ENCODE results near the gene ZNF500. TPM values are rescaled to one million over a fixed set of nuclear protein-coding genes. Genes with fewer than 3 reads are reported as not detected.
A peak's percentile ranks its signal among the peaks of the same experiment; 100 is the strongest.

ZNF500 gene
- polyA plus RNA-seq, 1 of the 3 experiments (the other 2 are of a cell fraction) = 6.3 TPM

DNA sequence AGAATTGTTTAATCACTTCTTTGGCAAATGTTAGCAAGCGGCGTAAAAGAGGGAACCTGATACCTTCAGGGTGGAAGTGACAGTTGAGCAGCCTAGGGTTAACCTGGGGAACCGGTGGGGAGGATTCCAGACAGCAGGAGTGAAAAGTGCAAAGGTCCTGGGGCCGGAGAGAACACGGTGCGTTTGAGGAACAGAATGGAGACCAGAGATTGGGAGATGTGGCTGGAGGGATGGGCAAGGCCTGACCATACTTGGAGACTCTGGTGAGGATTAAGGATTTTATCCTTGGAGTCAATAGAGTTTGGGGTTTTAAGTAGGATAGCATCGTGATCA, 2.3 kb upstream of the ZNF500 start (continued):
- no peak for TF ChIP-seq FOXM1 (IDR thresholded peaks at IDR 0.05; ENCODE audit: low read depth)

GRCh38 chr16:4768549-4769305, 1.8 kb upstream of the ZNF500 start:
- H4K20me1 ChIP-seq (ENCODE audit: insufficient read depth) = no peaks in the 10 kb centered on the region
- ChIA-PET CTCF (no interaction called here), POLR2A (interaction anchor here (1.3 to 2.8 kb wide), 4 partner anchors 9 to 34 kb away, joined by 3 to 16 read pairs (median 6); partner anchors contain the start of genes ANKS3, DNAAF8 and ROGDI)
- WGBS (ENCODE audit: low lambda C conversion rate) = 5% methylated on average over 31 of the region's 48 CpGs
- H3K27ac ChIP-seq (ENCODE audit: low read depth in 2 of 2, low read length in 1 of 2) = peak overlapping the region; percentile 79 to 82
- H3K36me3 ChIP-seq (replicated peaks in 1 of 2; ENCODE audit: control insufficient read depth in 1 of 2, insufficient read depth in 2 of 2, low read length in 1 of 2) = peaks cover 1 to 6% of the 10 kb centered on the region in 2 experiments
- H3K9me3 ChIP-seq = no peaks in the 10 kb centered on the region
- peak overlapping the region; percentile 78 for H3K4me2 ChIP-seq
- H3K79me2 ChIP-seq (ENCODE audit: insufficient read depth) = peaks cover 31% of the 10 kb centered on the region
- no peaks in the 10 kb centered on the region for H3K27me3 ChIP-seq (ENCODE audit: insufficient read depth)
- H3K9ac ChIP-seq = peak overlapping the region; percentile 66
- peak; percentile 95 for DNase-seq
- H3K9me2 ChIP-seq = no peaks in the 10 kb centered on the region
- H3K4me1 ChIP-seq (ENCODE audit: control insufficient read depth in 1 of 2, insufficient read depth in 2 of 2, low read depth in 1 of 2, low read length in 1 of 2) = peaks cover 5 to 23% of the 10 kb centered on the region in 2 experiments; a peak in 2 of 4 replicates
- peaks cover 6% of the 10 kb centered on the region for H3F3A ChIP-seq (replicated peaks; ENCODE audit: insufficient read depth)
- peak overlapping the region; percentile 52 to 65 for H3K4me3 ChIP-seq (ENCODE audit: low read depth in 2 of 2, low read length in 1 of 2)
- TF ChIP-seq TAF1 (IDR thresholded peaks at IDR 0.05; ENCODE audit: borderline replicate concordance, low read depth, low read length) (peak; percentile 53), GABPA (IDR thresholded peaks at IDR 0.05; ENCODE audit: low read depth) (peak; percentile 85), TEAD4 (IDR thresholded peaks at IDR 0.05; ENCODE audit: borderline replicate concordance, insufficient read depth) (no peak), USF1 (IDR thresholded peaks at IDR 0.05; ENCODE audit: borderline replicate concordance, low read depth) (no peak), POLR2AphosphoS5 (IDR thresholded peaks at IDR 0.05; ENCODE audit: low read depth, low read length) (peak; percentile 94), ZBTB33 (IDR thresholded peaks at IDR 0.05; ENCODE audit: borderline replicate concordance, low read depth) (peak; percentile 97), RCOR1 (IDR thresholded peaks at IDR 0.05; ENCODE audit: low read length) (peak; percentile 14), ELF1 (IDR thresholded peaks at IDR 0.05) (peak; percentile 94), NRF1 (IDR thresholded peaks at IDR 0.05; ENCODE audit: low read depth, low read length) (peak; percentile 88), CHD2 (IDR thresholded peaks at IDR 0.05; ENCODE audit: low read length, partially characterized antibody) (peak; percentile 99), MEF2A (IDR thresholded peaks at IDR 0.05; ENCODE audit: borderline replicate concordance, low read depth) (no peak), SIN3A (IDR thresholded peaks at IDR 0.05; ENCODE audit: borderline replicate concordance, low read depth, low read length) (peak; percentile 68; the same call in 1 of the 2 replicates), SMC3 (IDR thresholded peaks at IDR 0.05; ENCODE audit: low read depth, low read length) (no peak)
- TF ChIP-seq, protein P1, sequence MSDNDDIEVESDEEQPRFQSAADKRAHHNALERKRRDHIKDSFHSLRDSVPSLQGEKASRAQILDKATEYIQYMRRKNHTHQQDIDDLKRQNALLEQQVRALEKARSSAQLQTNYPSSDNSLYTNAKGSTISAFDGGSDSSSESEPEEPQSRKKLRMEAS (IDR thresholded peaks at IDR 0.05; ENCODE audit: low read depth) = peak; percentile 34; the same call in 1 of the 2 replicates
- H2AFZ ChIP-seq (ENCODE audit: low read depth) = peak overlapping the region; percentile 88; the same call in 1 of the 2 replicates

Data from SK-N-SH (cell line).